HepG2 (cell line): ENCODE measurements around the gene LTB4R. TPM values are rescaled to one million over a fixed set of nuclear protein-coding genes. Genes with fewer than 3 reads are reported as not detected.

Experiments
- ERF ChIP-seq: IDR thresholded peaks from 2 replicates; pipeline ENCODE4 v1.6.1; 2018; ENCODE audit warnings: missing biosample characterization, missing genetic modification reagents
- ETS1 ChIP-seq: sonication (generic); formaldehyde crosslinking; IDR thresholded peaks from 2 replicates; pipeline ENCODE4 v1.4.0; 2020; ENCODE audit warnings: missing genetic modification reagents
- FOXM1 ChIP-seq: sonication (generic); formaldehyde crosslinking; IDR thresholded peaks from 2 replicates; pipeline ENCODE4 v1.5.0; 2020; ENCODE audit warnings: missing genetic modification reagents
- GLMP ChIP-seq: sonication (generic); formaldehyde crosslinking; IDR thresholded peaks from 2 replicates; pipeline ENCODE4 v1.9.0; 2021; ENCODE audit warnings: missing genetic modification reagents, mild to moderate bottlenecking, borderline replicate concordance
- HOXA7 ChIP-seq: sonication (generic); formaldehyde crosslinking; IDR thresholded peaks from 2 replicates; pipeline ENCODE4 v1.8.1; 2022; ENCODE audit warnings: mild to moderate bottlenecking, missing genetic modification reagents, moderate library complexity
- MXD1 ChIP-seq: sonication (generic); formaldehyde crosslinking; IDR thresholded peaks from 2 replicates; pipeline ENCODE4 v1.4.0; 2020; ENCODE audit warnings: mild to moderate bottlenecking, missing genetic modification reagents
- NFATC3 ChIP-seq: sonication (generic); formaldehyde crosslinking; IDR thresholded peaks from 2 replicates; pipeline ENCODE4 v1.5.1; 2020; ENCODE audit warnings: mild to moderate bottlenecking, missing genetic modification reagents
- NFYC ChIP-seq: IDR thresholded peaks from 2 replicates; pipeline ENCODE4 v1.6.1; 2016; ENCODE audit warnings: missing genetic modification reagents, missing compliant biosample characterization
- RXRB ChIP-seq: IDR thresholded peaks from 2 replicates; pipeline ENCODE4 v1.6.1; 2016; ENCODE audit warnings: borderline replicate concordance, missing genetic modification reagents, missing compliant biosample characterization
- SMC3 ChIP-seq: IDR thresholded peaks from 2 replicates; pipeline ENCODE4 v1.6.1; 2011; ENCODE audit warnings: low read length, improper control_type of control experiment
- SNAPC5 ChIP-seq: sonication (generic); formaldehyde crosslinking; IDR thresholded peaks from 2 replicates; pipeline ENCODE4 v1.8.1; 2023; ENCODE audit warnings: mild to moderate bottlenecking, missing genetic modification reagents, borderline replicate concordance
- SYNCRIP ChIP-seq: fragments of 200-400 bp; formaldehyde crosslinking; IDR thresholded peaks from 2 replicates; pipeline ENCODE4 v1.6.1; 2018; ENCODE audit warnings: mild to moderate bottlenecking, low read depth, low read length; ENCODE audit not compliant: insufficient read depth
- TERF1 ChIP-seq: sonication (generic); formaldehyde crosslinking; IDR thresholded peaks from 2 replicates; pipeline ENCODE4 v1.8.0; 2022; ENCODE audit warnings: mild to moderate bottlenecking, missing genetic modification reagents, moderate library complexity
- TFDP1 ChIP-seq: IDR thresholded peaks from 2 replicates; pipeline ENCODE4 v1.6.1; 2016; ENCODE audit warnings: missing compliant biosample characterization, missing genetic modification reagents, borderline replicate concordance
- THAP8 ChIP-seq: sonication (generic); formaldehyde crosslinking; IDR thresholded peaks from 2 replicates; pipeline ENCODE4 v1.5.1; 2020; ENCODE audit warnings: missing genetic modification reagents, mild to moderate bottlenecking, borderline replicate concordance
- TOPORS ChIP-seq: sonication (generic); formaldehyde crosslinking; IDR thresholded peaks from 2 replicates; pipeline ENCODE4 v1.8.0; 2023; ENCODE audit warnings: mild to moderate bottlenecking, missing genetic modification reagents
- ZNF20 ChIP-seq: sonication (generic); formaldehyde crosslinking; IDR thresholded peaks from 2 replicates; pipeline ENCODE4 v1.4.0; 2020; ENCODE audit warnings: mild to moderate bottlenecking, moderate library complexity, missing genetic modification reagents
- ZNF451 ChIP-seq: sonication (generic); formaldehyde crosslinking; IDR thresholded peaks from 2 replicates; pipeline ENCODE4 v1.5.0; 2020; ENCODE audit warnings: mild to moderate bottlenecking, missing genetic modification reagents
- ZNF580 ChIP-seq: IDR thresholded peaks from 2 replicates; pipeline ENCODE4 v1.6.1; 2016; ENCODE audit warnings: low read depth, borderline replicate concordance
- ZNF597 ChIP-seq: sonication (generic); formaldehyde crosslinking; IDR thresholded peaks from 2 replicates; pipeline ENCODE4 v1.5.0; 2020; ENCODE audit warnings: missing genetic modification reagents
- ZNF883 ChIP-seq: sonication (generic); formaldehyde crosslinking; IDR thresholded peaks from 2 replicates; pipeline ENCODE4 v1.5.1; 2020; ENCODE audit warnings: mild to moderate bottlenecking, missing genetic modification reagents; ENCODE audit errors: not compliant biosample characterization
- polyA plus RNA-seq, 8 experiments: library from polyadenylated mRNA; depleted of rRNA in 3 of 8; stranded (reverse) in 7 of 8; unstranded in 1 of 8; fragments of >200 nt; fragmentation: Illumina TruSeq in 4 of 8; extraction: Trizol in 4 of 8; gene quantifications; 2 replicates each; pipeline versions ENCODE4 v1.2.1 to v1.2.3, GENCODE V29; 2011 to 2016; ENCODE audit warnings: low read depth in 4 of 8, missing spikeins in 1 of 8, mixed read lengths in 1 of 8; ENCODE audit not compliant: insufficient read depth in 1 of 8
- total RNA-seq, 5 experiments: library from RNA; depleted of rRNA; stranded (reverse); fragments of >200 nt; fragmentation: Illumina TruSeq; extraction: Trizol; gene quantifications; 2 replicates each; pipeline ENCODE4 v1.2.3, GENCODE V29; 2016; ENCODE audit warnings: low read depth in 1 of 5

Gene LTB4R
- total and polyA plus RNA-seq, 2 of the 13 experiments (the other 11 are each of a cell fraction or from before 2014, with no cell fraction given) = 3.2 to 8.2 TPM

GRCh38 chr14:24296341-24297157 is 14.8 kb upstream of the LTB4R start (continued):
- TF ChIP-seq THAP8 (CRISPR knock-in tag) (no peak), GLMP (no peak), TFDP1 (CRISPR knock-in tag) (0 out of 2 replicates have a peak, but pooled peaks have one; percentile 38), NFATC3 (0 out of 2 replicates have a peak, but pooled peaks have one; percentile 38), TERF1 (CRISPR knock-in tag) (no peak), NFYC (CRISPR knock-in tag) (peak; percentile 26; the same call in 1 of the 2 replicates), ZNF883 (peak; percentile 77), SYNCRIP (no peak), FOXM1 (no peak), TOPORS (CRISPR knock-in tag) (no peak; the same call in 1 of the 2 replicates), SMC3 (peak; percentile 99), ERF (CRISPR knock-in tag) (peak; percentile 89; the same call in 1 of the 2 replicates), ZNF451 (CRISPR knock-in tag) (no peak), RXRB (peak; percentile 68; the same call in 1 of the 2 replicates), ETS1 (no peak), ZNF580 (CRISPR knock-in tag) (peak; percentile 94; the same call in 1 of the 2 replicates), HOXA7 (CRISPR knock-in tag) (0 out of 2 replicates have a peak, but pooled peaks have one; percentile 45), SNAPC5 (CRISPR knock-in tag) (no peak), ZNF20 (CRISPR knock-in tag) (no peak), ZNF597 (CRISPR knock-in tag) (no peak), MXD1 (CRISPR knock-in tag) (0 out of 2 replicates have a peak, but pooled peaks have one; percentile 52)
